Suprapubic skin (tissue), 4 donors: ENCODE results near the gene PTGER1. TPM values are rescaled to one million over a fixed set of nuclear protein-coding genes. Genes with fewer than 3 reads are reported as not detected.

Source experiments
- DNase-seq, 2 donors: peaks; one replicate each; pipeline ENCODE4 v3.0.0-alpha.2; 2019; ENCODE audit warnings: low spot score in 2 of 2
- H3K27ac ChIP-seq: fragments of 200-600 bp; sonication (generic); one replicate; pipeline ENCODE4 v1.5.1; 2019
- H3K27me3 ChIP-seq: fragments of 200-600 bp; sonication (generic); one replicate; pipeline ENCODE4 v1.5.1; 2019
- H3K36me3 ChIP-seq: fragments of 200-600 bp; sonication (generic); one replicate; pipeline ENCODE4 v1.5.1; 2019
- H3K4me1 ChIP-seq: fragments of 200-600 bp; sonication (generic); one replicate; pipeline ENCODE4 v1.5.1; 2019
- H3K4me3 ChIP-seq: fragments of 200-600 bp; sonication (generic); one replicate; pipeline ENCODE4 v1.5.1; 2019; ENCODE audit warnings: mild to moderate bottlenecking
- H3K9me3 ChIP-seq: fragments of 200-600 bp; sonication (generic); one replicate; pipeline ENCODE4 v1.5.1; 2019
- CTCF ChIP-seq, 2 donors: fragments of 200-600 bp in 1 of 2; fragments of 450-650 bp in 1 of 2; sonication (generic) in 1 of 2; IDR thresholded peaks; one replicate each; pipeline ENCODE4 v1.5.1; 2016 to 2019; ENCODE audit warnings: antibody characterized with exemption in 2 of 2, mild to moderate bottlenecking in 1 of 2, moderate library complexity in 1 of 2
- EP300 ChIP-seq: sonication (generic); formaldehyde crosslinking; IDR thresholded peaks from one replicate; pipeline ENCODE4 v1.6.1; 2017; ENCODE audit warnings: antibody characterized with exemption
- POLR2A ChIP-seq, 2 donors: fragments of 450-650 bp; IDR thresholded peaks; one replicate each; pipeline ENCODE4 v1.6.1; 2017; ENCODE audit warnings: antibody characterized with exemption in 2 of 2, mild to moderate bottlenecking in 2 of 2, moderate library complexity in 2 of 2
- POLR2AphosphoS5 ChIP-seq, 3 donors: sonication (generic); formaldehyde crosslinking; IDR thresholded peaks; one replicate each; pipeline ENCODE4 v1.6.1; 2017; ENCODE audit warnings: antibody characterized with exemption in 3 of 3
- WGBS: methylation state at CpG from one replicate; pipeline ENCODE4 v1.1.5; 2018; 5-methylcytosine and 5-hydroxymethylcytosine counted together
- total RNA-seq, 4 donors: library from RNA; depleted of rRNA; stranded (reverse); fragments of >200 nt; gene quantifications; one replicate each; pipeline ENCODE4 v1.1.0, GENCODE V29; 2016

The PTGER1 gene
- total RNA-seq, 4 donors from 2014 or later, result 0.47 TPM; not detected in 3

DNA sequence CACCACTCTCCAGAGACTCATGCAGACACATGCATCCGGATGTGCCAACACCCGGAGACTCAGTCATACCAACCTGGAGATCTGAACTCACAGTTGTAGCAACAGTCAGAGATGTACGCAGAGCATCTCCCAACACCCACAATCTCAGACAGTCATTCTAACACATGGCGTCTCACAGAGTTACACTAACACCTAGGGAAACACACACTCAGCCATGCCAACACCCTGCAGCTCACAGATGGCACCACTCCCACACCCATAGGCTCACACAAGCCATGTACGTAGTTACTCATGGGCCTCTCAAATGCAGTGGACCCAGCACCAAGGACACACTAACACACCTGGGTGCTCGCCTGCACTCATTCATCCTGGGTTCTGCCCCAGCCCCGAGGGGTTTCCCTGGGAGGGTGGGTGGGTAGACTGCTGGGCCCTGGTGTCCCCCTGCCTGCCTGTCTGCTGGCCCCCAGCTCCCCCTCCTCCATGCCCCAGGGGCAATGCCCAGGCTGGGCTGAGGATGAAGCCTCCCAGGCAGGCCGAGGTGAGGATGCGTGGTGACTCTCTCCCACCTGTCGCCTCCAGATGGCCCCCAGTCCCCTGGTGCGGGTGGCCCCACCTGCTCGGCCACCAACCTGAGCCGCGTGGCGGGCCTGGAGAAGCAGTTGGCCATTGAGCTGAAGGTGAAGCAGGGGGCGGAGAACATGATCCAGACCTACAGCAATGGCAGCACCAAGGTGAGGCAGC lies 32.1 kb downstream of the PTGER1 start:
- Histone ChIP-seq H3K4me1 (peaks cover 20% of the 10 kb centered on the region), H3K36me3 (peaks cover 59% of the 10 kb centered on the region), H3K27me3 (no peaks in the 10 kb centered on the region), H3K4me3 (no peak overlapping the region), H3K27ac (no peak overlapping the region), H3K9me3 (no peaks in the 10 kb centered on the region)
- TF ChIP-seq POLR2AphosphoS5 (IDR thresholded peaks at IDR 0.05) (no peak), CTCF (IDR thresholded peaks at IDR 0.05) (no peak), EP300 (no peak), POLR2A (IDR thresholded peaks at IDR 0.05) (no peak)
- no peak for DNase-seq
- 100% methylated on average over 1 of the region's 16 CpGs for WGBS

DNA sequence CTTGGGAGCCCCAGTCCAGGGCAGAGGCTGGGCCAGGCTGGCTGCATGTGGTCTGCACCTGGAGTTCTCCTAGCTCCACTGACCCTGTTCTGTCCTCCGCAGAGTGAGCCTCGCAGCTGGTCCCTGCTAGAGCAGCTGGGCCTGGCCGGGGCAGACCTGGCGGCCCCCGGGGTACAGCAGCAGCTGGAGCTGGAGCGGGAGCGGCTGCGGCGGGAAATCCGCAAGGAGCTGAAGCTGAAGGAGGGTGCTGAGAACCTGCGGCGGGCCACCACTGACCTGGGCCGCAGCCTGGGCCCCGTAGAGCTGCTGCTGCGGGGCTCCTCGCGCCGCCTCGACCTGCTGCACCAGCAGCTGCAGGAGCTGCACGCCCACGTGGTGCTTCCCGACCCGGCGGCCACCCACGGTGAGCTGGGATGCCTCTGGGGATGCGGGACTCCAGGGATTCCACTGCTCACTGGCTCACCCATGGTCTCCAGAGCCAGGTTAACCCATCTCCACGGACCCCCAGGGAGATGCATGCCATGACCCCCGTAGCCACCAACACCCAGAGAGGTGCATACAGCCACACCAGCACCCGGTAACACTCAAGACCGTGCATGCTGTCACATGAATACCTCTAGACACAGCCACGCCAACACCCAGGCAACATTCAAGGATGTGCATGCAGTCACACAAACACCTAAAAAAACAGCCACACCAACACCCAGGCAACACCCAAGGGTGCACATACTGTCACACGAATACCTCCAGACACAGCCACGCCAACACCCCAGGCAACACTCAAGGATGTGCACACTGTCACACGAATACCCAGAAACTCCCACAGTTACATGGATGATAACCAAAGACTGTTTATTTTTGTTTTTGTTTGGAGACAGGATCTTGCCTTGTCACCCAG lies 33.9 kb downstream of the PTGER1 start:
- Histone ChIP-seq H3K4me3 (no peak overlapping the region), H3K9me3 (no peaks in the 10 kb centered on the region), H3K4me1 (peaks cover 19% of the 10 kb centered on the region), H3K36me3 (peaks cover 42% of the 10 kb centered on the region), H3K27ac (no peak overlapping the region), H3K27me3 (no peaks in the 10 kb centered on the region)
- WGBS, result 20% methylated on average over 1 of the region's 34 CpGs
- TF ChIP-seq POLR2AphosphoS5 (IDR thresholded peaks at IDR 0.05), result no peak
- no peak for TF ChIP-seq EP300
- no peak for TF ChIP-seq CTCF (IDR thresholded peaks at IDR 0.05)
- TF ChIP-seq POLR2A (IDR thresholded peaks at IDR 0.05), result no peak
- no peak for DNase-seq

DNA sequence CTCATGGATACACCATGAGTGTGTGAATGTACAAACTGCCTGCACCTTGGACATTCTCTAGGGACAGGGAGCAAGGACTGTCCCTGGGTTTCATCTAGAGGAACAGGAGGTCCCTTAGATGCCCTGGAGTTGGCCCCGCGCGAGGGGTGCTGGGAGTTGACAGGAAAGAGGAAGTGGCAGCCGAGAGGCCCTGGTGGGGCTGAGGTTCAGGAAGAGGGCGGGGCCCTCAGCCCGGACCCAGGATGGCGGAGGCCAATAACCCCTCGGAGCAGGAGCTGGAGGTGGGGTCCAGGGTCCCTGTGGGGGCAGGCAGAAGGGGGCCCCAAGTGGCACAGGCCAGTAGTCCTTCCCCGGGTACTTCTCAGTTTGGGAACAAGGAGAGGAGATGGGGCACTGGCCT lies 35.1 kb downstream of the PTGER1 start:
- Histone ChIP-seq H3K27me3 (no peaks in the 10 kb centered on the region), H3K36me3 (peaks cover 30% of the 10 kb centered on the region), H3K4me3 (peak overlapping the region; percentile 32), H3K27ac (no peak overlapping the region), H3K9me3 (no peaks in the 10 kb centered on the region), H3K4me1 (peaks cover 24% of the 10 kb centered on the region)
- TF ChIP-seq EP300 (no peak), POLR2AphosphoS5 (IDR thresholded peaks at IDR 0.05) (no peak), POLR2A (IDR thresholded peaks at IDR 0.05) (no peak), CTCF (IDR thresholded peaks at IDR 0.05) (no peak)
- DNase-seq, result peak in 1 of 2 donors; percentile 91
- WGBS, result 34% methylated on average over 5 of the region's 9 CpGs

GRCh38 chr19:14439014-14439413 lies 36.1 kb downstream of the PTGER1 start:
- no peak overlapping the region for H3K27ac ChIP-seq
- H3K27me3 ChIP-seq, result no peaks in the 10 kb centered on the region
- peaks cover 34% of the 10 kb centered on the region for H3K4me1 ChIP-seq
- H3K36me3 ChIP-seq, result peaks cover 20% of the 10 kb centered on the region
- TF ChIP-seq POLR2A (IDR thresholded peaks at IDR 0.05), result no peak
- TF ChIP-seq EP300, result no peak
- TF ChIP-seq CTCF (IDR thresholded peaks at IDR 0.05), result no peak
- TF ChIP-seq POLR2AphosphoS5 (IDR thresholded peaks at IDR 0.05), result no peak
- H3K9me3 ChIP-seq, result no peaks in the 10 kb centered on the region
- H3K4me3 ChIP-seq, result no peak overlapping the region
- WGBS, result 81% methylated on average over 9 of the region's 9 CpGs
- DNase-seq, result no peak

- Histone ChIP-seq H3K4me3 (no peak overlapping the region), H3K27me3 (peaks cover 4% of the 10 kb centered on the region), H3K27ac (no peak overlapping the region), H3K9me3 (no peaks in the 10 kb centered on the region), H3K36me3 (peaks cover 6% of the 10 kb centered on the region), H3K4me1 (peaks cover 46% of the 10 kb centered on the region)
- no peak for DNase-seq
- TF ChIP-seq POLR2A (IDR thresholded peaks at IDR 0.05) (no peak), CTCF (IDR thresholded peaks at IDR 0.05) (no peak), POLR2AphosphoS5 (IDR thresholded peaks at IDR 0.05) (no peak), EP300 (no peak)
- 86% methylated on average over 7 of the region's 7 CpGs for WGBS
Measured at GRCh38 chr19:14437578-14438140, 37.5 kb downstream of the PTGER1 start.
